Measurements from ENCODE around the gene MED1.

DNA sequence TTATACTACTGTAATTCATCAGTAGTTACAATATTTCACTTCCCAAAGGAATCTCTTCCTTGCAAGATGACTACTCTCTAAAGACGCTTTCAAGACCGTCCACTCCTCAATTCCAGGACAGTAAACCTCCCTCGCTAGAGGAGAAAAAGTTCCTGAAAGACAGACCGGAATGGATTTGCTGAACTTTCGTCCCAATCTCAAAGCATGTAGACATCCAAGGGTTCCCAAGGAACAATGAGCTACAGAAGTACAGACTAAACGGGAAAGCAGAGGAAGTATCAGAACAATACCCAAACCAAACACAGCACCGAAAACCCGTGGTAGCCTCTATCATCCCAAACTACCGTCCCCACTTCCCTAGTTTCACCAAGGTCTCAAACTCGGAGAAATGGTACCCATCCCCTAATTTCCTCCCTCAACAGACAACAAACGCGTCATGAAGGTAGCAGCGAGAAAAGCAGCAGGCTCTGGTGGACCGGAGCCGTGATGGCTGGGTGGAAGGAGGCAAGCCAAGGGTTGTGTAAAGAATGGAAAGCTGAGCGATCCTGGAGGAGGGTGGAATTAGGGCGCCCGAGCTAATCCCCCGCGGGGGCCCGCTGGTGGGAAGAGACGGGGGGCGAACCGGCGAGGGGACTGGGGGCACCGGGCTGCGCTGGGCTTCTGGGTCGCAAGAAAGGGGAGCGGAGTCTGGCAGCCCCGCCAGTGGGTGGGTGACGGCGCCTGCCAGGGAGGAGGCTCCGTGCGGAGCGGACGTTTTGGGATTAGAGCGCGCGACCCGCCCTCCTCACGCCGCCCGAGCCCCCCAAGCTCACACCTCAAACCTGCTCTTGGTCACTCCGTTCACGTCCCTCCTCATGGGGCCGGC is 50.3 kb downstream of the MED1 start:
- TF ChIP-seq, protein P1, sequence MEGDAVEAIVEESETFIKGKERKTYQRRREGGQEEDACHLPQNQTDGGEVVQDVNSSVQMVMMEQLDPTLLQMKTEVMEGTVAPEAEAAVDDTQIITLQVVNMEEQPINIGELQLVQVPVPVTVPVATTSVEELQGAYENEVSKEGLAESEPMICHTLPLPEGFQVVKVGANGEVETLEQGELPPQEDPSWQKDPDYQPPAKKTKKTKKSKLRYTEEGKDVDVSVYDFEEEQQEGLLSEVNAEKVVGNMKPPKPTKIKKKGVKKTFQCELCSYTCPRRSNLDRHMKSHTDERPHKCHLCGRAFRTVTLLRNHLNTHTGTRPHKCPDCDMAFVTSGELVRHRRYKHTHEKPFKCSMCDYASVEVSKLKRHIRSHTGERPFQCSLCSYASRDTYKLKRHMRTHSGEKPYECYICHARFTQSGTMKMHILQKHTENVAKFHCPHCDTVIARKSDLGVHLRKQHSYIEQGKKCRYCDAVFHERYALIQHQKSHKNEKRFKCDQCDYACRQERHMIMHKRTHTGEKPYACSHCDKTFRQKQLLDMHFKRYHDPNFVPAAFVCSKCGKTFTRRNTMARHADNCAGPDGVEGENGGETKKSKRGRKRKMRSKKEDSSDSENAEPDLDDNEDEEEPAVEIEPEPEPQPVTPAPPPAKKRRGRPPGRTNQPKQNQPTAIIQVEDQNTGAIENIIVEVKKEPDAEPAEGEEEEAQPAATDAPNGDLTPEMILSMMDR (IDR thresholded peaks at IDR 0.05), result no peak
- no peak for TF ChIP-seq POLR2AphosphoS5 (IDR thresholded peaks at IDR 0.05)

Data from stomach (tissue), 4 donors.